T-cell (primary cell): ENCODE results near the gene TSPAN18. TPM values are rescaled to one million over a fixed set of nuclear protein-coding genes. Genes with fewer than 3 reads are reported as not detected.

Experiments
- ATAC-seq, 4 experiments: fragments of 200-7000 bp in 3 of 4; fragments of 150-1000 bp in 1 of 4; cut with Tn5 transposase; replicated peaks in 1 of 4; 1 replicate in 3 of 4; 2 replicates in 1 of 4; pipeline ENCODE4 v1.10.0; 2021; ENCODE audit warnings: moderate library complexity in 3 of 4, mild to moderate bottlenecking in 2 of 4, moderate number of reproducible peaks in 1 of 4
- CTCF ChIA-PET, 2 donors: fragments of 300-600 bp; sonication (Branson Sonifier 250); formaldehyde crosslinking; loops; one replicate each; lab custom pipeline; 2022; ENCODE audit warnings: antibody characterized with exemption in 2 of 2; lab: Charles Lee
- POLR2A ChIA-PET, 2 donors: fragments of 300-600 bp; sonication (Branson Sonifier 250); formaldehyde crosslinking; loops; one replicate each; lab custom pipeline; 2022; ENCODE audit warnings: antibody characterized with exemption in 2 of 2; lab: Charles Lee
- DNase-seq, 35 experiments: peaks; one replicate each; pipeline versions ENCODE4 v3.0.0 to v3.0.0-alpha.2; 2013 to 2023
- H3K27ac ChIP-seq: one replicate; pipeline ENCODE4 v1.5.1; 2013; ENCODE audit warnings: low read length
- H3K27me3 ChIP-seq, 2 experiments: replicated peaks in 1 of 2; 1 replicate in 1 of 2; 2 replicates in 1 of 2; pipeline versions ENCODE4 v1.6.1 to v1.7.0; 2013; ENCODE audit warnings: low read length in 1 of 2, mixed read lengths in 1 of 2; ENCODE audit not compliant: control insufficient read depth in 2 of 2, insufficient read depth in 2 of 2; ENCODE audit errors: extremely low read depth in 1 of 2
- H3K36me3 ChIP-seq, 2 donors: 1 replicate in 1 of 2; 2 replicates in 1 of 2; pipeline versions ENCODE4 v1.6.1 to v1.7.0; 2013; ENCODE audit warnings: low read length in 1 of 2; ENCODE audit not compliant: control insufficient read depth in 2 of 2, insufficient read depth in 1 of 2; ENCODE audit errors: extremely low read depth in 1 of 2
- H3K4me1 ChIP-seq, 2 experiments: 1 replicate in 1 of 2; 2 replicates in 1 of 2; pipeline versions ENCODE4 v1.6.1 to v1.7.0; 2013; ENCODE audit warnings: low read length in 2 of 2, mixed read lengths in 1 of 2; ENCODE audit not compliant: insufficient read depth in 2 of 2, control insufficient read depth in 1 of 2; ENCODE audit errors: extremely low read depth in 1 of 2
- H3K4me3 ChIP-seq, 2 donors: 1 replicate in 1 of 2; 2 replicates in 1 of 2; pipeline versions ENCODE4 v1.5.1 to v1.7.0; 2013; ENCODE audit warnings: mild to moderate bottlenecking in 2 of 2, low read length in 1 of 2, moderate library complexity in 1 of 2; ENCODE audit not compliant: control insufficient read depth in 1 of 2; ENCODE audit errors: extremely low read depth in 1 of 2
- H3K9me3 ChIP-seq: 2 replicates; pipeline ENCODE4 v1.7.0; 2013
- H3K27ac Mint-ChIP-seq, 2 donors: one replicate each; pipeline ENCODE4 v1.8.0; 2020 to 2021; ENCODE audit warnings: mild to moderate bottlenecking in 2 of 2, mixed read lengths in 2 of 2
- H3K27me3 Mint-ChIP-seq, 2 donors: one replicate each; pipeline ENCODE4 v1.8.0; 2021 to 2022; ENCODE audit warnings: mixed read lengths in 2 of 2
- H3K36me3 Mint-ChIP-seq: one replicate; pipeline ENCODE4 v1.8.0; 2021; ENCODE audit warnings: mixed read lengths
- H3K4me1 Mint-ChIP-seq, 3 donors: one replicate each; pipeline ENCODE4 v1.8.0; 2020 to 2022; ENCODE audit warnings: mixed read lengths in 3 of 3, mild to moderate bottlenecking in 1 of 3
- H3K4me3 Mint-ChIP-seq, 3 donors: one replicate each; pipeline ENCODE4 v1.8.0; 2020 to 2022; ENCODE audit warnings: mild to moderate bottlenecking in 3 of 3, mixed read lengths in 3 of 3, moderate library complexity in 3 of 3
- H3K9me3 Mint-ChIP-seq, 3 donors: one replicate each; pipeline ENCODE4 v1.8.0; 2020 to 2022; ENCODE audit warnings: mixed read lengths in 3 of 3
- WGBS: methylation state at CpG from one replicate; pipeline ENCODE4 v1.1.5; 2013; ENCODE audit warnings: missing lambda C conversion rate; ENCODE audit not compliant: insufficient coverage; 5-methylcytosine and 5-hydroxymethylcytosine counted together
- total RNA-seq, 35 experiments: library from RNA in 6 of 35; stranded (reverse) in 6 of 35; fragments of 120-200 nt in 1 of 35; gene quantifications; one replicate each; pipeline versions ENCODE4 v1.2.1 to v1.2.4 and lab custom pipeline; 2013 to 2026

TSPAN18 gene
- total RNA-seq, 5 donors from 2014 or later (not counting 1 experiment from before 2014, with no cell fraction given): 18.4 to 59.1 (median 25.7) TPM

DNA sequence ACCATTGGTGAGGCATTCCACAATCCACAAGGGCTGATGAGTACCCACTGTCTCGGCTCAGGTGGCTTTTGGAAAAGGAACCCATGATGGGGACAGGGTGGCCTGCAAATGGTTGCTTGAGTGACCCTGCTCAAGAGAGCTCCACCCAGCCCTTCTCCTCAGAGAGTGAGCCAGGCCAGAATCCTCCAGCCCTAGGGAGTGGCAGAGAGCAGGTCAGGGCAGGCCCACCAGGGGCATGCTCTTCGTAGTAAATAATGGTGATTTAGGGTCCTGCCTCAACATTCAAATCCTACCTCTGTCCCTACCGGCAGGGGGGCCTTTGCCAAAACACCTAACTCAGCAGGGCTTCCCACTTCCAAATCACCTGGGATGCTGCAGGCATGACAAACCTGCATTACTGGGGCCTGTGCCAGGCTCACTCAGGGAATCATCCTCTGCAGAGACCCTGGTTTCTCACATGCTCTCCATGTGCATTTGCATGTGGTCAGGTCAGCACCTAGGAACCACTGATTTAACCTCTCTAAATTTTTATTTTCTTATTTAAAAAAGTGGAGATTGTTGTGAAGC, 241.3 kb downstream of the TSPAN18 start:
- no peaks in the 10 kb centered on the region for H3K4me1 ChIP-seq
- Mint-ChIP-seq H3K27me3 (no peaks in the 10 kb centered on the region), H3K4me3 (no peak overlapping the region), H3K36me3 (no peaks in the 10 kb centered on the region), H3K9me3 (no peaks in the 10 kb centered on the region), H3K27ac (no peak overlapping the region), H3K4me1 (no peaks in the 10 kb centered on the region)
- no peak overlapping the region for H3K4me3 ChIP-seq
- H3K9me3 ChIP-seq: no peaks in the 10 kb centered on the region
- DNase-seq (no peak), ATAC-seq (no peak)
- no peaks in the 10 kb centered on the region for H3K27me3 ChIP-seq
- no peaks in the 10 kb centered on the region for H3K36me3 ChIP-seq
- WGBS: 83% methylated on average over 2 of the region's 3 CpGs
- H3K27ac ChIP-seq: no peak overlapping the region
- ChIA-PET POLR2A (interaction anchor here in 1 of 2 donors (0.5 kb wide), 1 partner anchor 298 kb away, joined by 3 read pairs; no protein-coding TSS in a partner anchor), CTCF (no interaction called here)

DNA sequence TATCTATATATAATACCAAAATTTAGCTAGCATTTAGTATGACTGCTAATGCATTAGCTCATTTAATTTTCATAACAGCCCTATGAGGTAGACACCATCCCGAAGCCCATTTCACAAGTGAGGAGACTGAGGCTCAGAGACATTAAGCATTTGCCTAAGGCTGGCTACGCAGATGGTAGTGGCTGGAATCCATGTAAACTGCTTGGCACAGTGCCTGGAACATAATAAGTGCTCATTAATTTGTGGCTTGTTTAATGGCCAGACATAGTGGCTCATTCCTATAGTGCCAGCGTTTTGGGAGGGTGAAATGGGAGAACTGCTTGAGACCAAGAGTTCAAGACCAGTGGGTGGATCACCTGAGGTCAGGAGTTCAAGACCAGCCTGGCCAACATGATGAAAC, 241.7 kb downstream of the TSPAN18 start:
- DNase-seq (no peak), ATAC-seq (no peak)
- no peak overlapping the region for H3K4me3 Mint-ChIP-seq
- Histone ChIP-seq H3K4me1 (no peaks in the 10 kb centered on the region), H3K4me3 (no peak overlapping the region), H3K36me3 (no peaks in the 10 kb centered on the region), H3K27ac (no peak overlapping the region), H3K9me3 (no peaks in the 10 kb centered on the region), H3K27me3 (no peaks in the 10 kb centered on the region)
- H3K36me3 Mint-ChIP-seq: no peaks in the 10 kb centered on the region
- WGBS: 89% methylated on average over 1 of the region's 3 CpGs
- no peaks in the 10 kb centered on the region for H3K9me3 Mint-ChIP-seq
- ChIA-PET CTCF (no interaction called here), POLR2A (interaction anchor here in 1 of 2 donors (0.5 kb wide), 1 partner anchor 298 kb away, joined by 3 read pairs; no protein-coding TSS in a partner anchor)
- H3K4me1 Mint-ChIP-seq: no peaks in the 10 kb centered on the region
- no peaks in the 10 kb centered on the region for H3K27me3 Mint-ChIP-seq
- H3K27ac Mint-ChIP-seq: no peak overlapping the region

DNA sequence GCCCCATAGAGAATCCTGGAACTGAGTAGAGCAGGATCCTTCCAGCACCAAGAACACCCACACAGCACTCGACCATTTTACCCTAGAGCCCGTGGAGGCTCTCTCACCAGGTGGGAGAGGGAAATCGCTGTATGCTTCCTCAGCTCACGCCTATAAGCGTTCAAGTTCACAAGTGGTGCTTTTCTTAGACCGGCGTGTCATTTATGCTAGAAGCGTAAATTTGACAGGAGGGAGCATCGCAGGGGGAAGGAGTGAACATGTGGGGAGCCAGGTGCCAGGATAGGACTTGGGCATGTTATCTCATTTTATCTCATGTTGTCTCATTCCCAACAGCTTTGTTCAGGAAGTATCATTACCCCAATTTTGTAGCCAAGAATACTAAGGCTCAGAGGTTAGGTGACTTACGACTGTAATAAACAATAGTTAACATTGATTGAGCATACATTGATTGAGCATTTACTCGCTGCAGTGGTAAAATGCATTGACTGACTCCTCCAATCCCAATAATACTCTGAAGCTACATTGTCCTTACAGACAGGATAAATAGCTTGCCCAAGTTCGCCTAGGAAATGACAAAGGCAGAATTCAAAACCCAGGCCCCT, 243.0 kb downstream of the TSPAN18 start:
- Mint-ChIP-seq H3K27ac (no peak overlapping the region), H3K9me3 (no peaks in the 10 kb centered on the region), H3K27me3 (no peaks in the 10 kb centered on the region), H3K4me1 (peaks cover 0 to 6% (median 5%) of the 10 kb centered on the region in 3 donors), H3K4me3 (no peak overlapping the region), H3K36me3 (no peaks in the 10 kb centered on the region)
- Histone ChIP-seq H3K36me3 (no peaks in the 10 kb centered on the region), H3K9me3 (no peaks in the 10 kb centered on the region), H3K27ac (no peak overlapping the region), H3K4me3 (no peak overlapping the region), H3K4me1 (peaks cover 0 to 7% of the 10 kb centered on the region in 2 experiments), H3K27me3 (no peaks in the 10 kb centered on the region)
- ATAC-seq: no peak
- DNase-seq: no peak
- no CpG with 5 or more reads among the region's 12 CpGs for WGBS
- ChIA-PET CTCF (interaction anchor here in 1 of 2 donors (0.6 kb wide), 1 partner anchor 9 kb away, joined by 5 read pairs; no protein-coding TSS in a partner anchor), POLR2A (no interaction called here)

DNA sequence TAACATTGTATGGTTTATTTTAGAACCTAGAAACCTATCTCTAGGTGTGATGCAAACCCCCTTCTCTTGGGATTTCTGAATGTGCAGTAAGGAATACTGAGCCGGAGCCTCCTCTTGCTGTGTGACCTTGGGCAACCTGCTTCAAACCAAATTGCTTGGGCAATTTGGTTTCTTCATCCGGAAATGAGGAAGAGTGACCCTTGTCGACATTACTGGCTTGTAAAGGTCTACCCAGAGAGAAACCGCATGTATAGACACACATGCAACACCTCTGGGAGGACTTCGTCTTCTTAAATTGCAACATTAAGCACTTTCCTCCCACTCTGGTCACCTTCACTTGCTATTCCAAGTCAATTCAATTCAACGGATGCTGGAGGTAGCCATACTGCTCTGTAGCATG, 243.5 kb downstream of the TSPAN18 start:
- H3K36me3 ChIP-seq: no peaks in the 10 kb centered on the region
- H3K9me3 ChIP-seq: no peaks in the 10 kb centered on the region
- no peak overlapping the region for H3K4me3 Mint-ChIP-seq
- no peaks in the 10 kb centered on the region for H3K36me3 Mint-ChIP-seq
- H3K9me3 Mint-ChIP-seq: no peaks in the 10 kb centered on the region
- H3K27ac Mint-ChIP-seq: no peak overlapping the region
- POLR2A ChIA-PET: no interaction called here
- peaks cover 0 to 6% (median 5%) of the 10 kb centered on the region in 3 donors for H3K4me1 Mint-ChIP-seq
- 90% methylated on average over 6 of the region's 6 CpGs for WGBS
- H3K27ac ChIP-seq: no peak overlapping the region
- CTCF ChIA-PET: no interaction called here
- H3K4me1 ChIP-seq: peaks cover 0 to 7% of the 10 kb centered on the region in 2 experiments
- ATAC-seq (no peak), DNase-seq (no peak)
- H3K27me3 ChIP-seq: no peaks in the 10 kb centered on the region
- H3K4me3 ChIP-seq: no peak overlapping the region
- no peaks in the 10 kb centered on the region for H3K27me3 Mint-ChIP-seq

DNA sequence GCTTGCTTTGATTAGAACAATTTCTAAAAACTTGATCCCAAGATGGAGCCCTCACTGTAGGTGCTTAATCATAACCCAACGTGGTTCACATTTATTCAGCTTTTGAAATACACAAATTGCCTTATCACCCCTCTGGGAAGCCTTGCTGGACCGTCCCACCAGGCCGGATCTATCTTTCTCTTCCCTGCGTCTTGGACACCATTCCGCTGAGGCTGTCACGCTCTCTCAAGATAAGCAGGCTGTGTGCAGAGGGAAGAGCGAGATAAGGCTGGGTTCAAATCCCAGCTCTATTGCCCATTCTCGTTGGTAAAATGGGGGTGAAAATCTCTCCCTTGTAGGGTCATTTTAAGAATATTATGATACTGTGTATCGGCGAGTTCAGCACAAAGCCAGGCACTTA, 244.4 kb downstream of the TSPAN18 start:
- POLR2A ChIA-PET: no interaction called here
- no peak overlapping the region for H3K27ac ChIP-seq
- H3K9me3 Mint-ChIP-seq: no peaks in the 10 kb centered on the region

DNA sequence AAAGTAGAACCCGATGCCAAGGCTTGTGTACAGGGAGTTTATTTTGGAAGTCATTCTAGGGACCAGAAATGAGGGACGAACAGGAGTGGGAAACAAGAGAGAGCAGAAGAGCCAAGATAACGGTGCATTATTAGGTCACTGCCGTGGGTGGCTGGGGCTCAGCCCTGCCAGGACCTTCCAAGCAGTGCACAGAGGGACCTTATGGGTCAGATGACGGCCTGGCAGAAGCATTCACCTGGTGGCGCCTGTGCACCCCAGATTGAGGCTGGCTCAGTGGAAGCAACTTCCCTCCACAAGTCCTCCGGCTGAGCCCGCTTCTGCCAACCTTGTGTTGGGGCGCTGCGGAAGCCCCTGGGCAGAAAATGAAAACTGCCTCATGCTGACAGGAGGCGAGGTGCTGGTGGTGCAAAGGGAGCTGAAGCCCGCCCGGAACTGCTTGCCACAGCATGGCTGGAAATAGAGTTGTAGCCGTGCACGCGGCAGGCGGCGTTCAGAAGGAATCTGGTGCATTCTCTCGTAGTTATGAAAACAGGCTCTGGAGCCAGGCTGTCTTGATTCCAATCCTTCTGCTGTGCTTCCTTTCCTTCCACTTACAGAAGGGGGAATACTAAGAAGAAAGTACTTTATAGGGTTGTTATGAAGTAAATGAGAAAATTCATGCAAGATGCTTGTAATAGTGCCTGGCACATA, 246.1 kb downstream of the TSPAN18 start:
- H3K4me3 ChIP-seq: no peak overlapping the region
- Mint-ChIP-seq H3K4me3 (no peak overlapping the region), H3K27me3 (no peaks in the 10 kb centered on the region), H3K36me3 (no peaks in the 10 kb centered on the region), H3K27ac (no peak overlapping the region), H3K9me3 (no peaks in the 10 kb centered on the region), H3K4me1 (peaks cover 0 to 10% (median 5%) of the 10 kb centered on the region in 3 donors)
- ATAC-seq (no peak), DNase-seq (no peak)
- ChIA-PET CTCF (no interaction called here), POLR2A (no interaction called here)
- H3K36me3 ChIP-seq: no peaks in the 10 kb centered on the region
- peaks cover 0 to 2% of the 10 kb centered on the region in 2 experiments for H3K27me3 ChIP-seq
- H3K4me1 ChIP-seq: peaks cover 6 to 17% of the 10 kb centered on the region in 2 experiments
- no peak overlapping the region for H3K27ac ChIP-seq
- 91% methylated on average over 15 of the region's 19 CpGs for WGBS
- no peaks in the 10 kb centered on the region for H3K9me3 ChIP-seq

More for the DNA sequence above, 244.4 kb downstream of the TSPAN18 start:
- H3K4me3 Mint-ChIP-seq: no peak overlapping the region
- no peak overlapping the region for H3K4me3 ChIP-seq
- WGBS: 61% methylated on average over 3 of the region's 10 CpGs
- CTCF ChIA-PET: no interaction called here
- H3K27me3 Mint-ChIP-seq: no peaks in the 10 kb centered on the region
- peaks cover 0 to 6% (median 5%) of the 10 kb centered on the region in 3 donors for H3K4me1 Mint-ChIP-seq
- no peak for DNase-seq
- H3K36me3 ChIP-seq: no peaks in the 10 kb centered on the region
- no peaks in the 10 kb centered on the region for H3K9me3 ChIP-seq
- H3K36me3 Mint-ChIP-seq: no peaks in the 10 kb centered on the region
- no peaks in the 10 kb centered on the region for H3K27me3 ChIP-seq
- H3K4me1 ChIP-seq: peaks cover 0 to 7% of the 10 kb centered on the region in 2 experiments
- no peak overlapping the region for H3K27ac Mint-ChIP-seq
- no peak for ATAC-seq
